Effector memory CD8-positive, alpha-beta T cell (primary cell): ENCODE results near the gene MOV10.

Source experiments
- ATAC-seq: fragments of 150-1000 bp; cut with Tn5 transposase; replicated peaks from 2 replicates; pipeline ENCODE4 v1.10.0; 2021; ENCODE audit warnings: mild to moderate bottlenecking, moderate library complexity
- DNase-seq, 3 experiments: peaks; one replicate each; pipeline ENCODE4 v3.0.0; 2021
- H3K27ac Mint-ChIP-seq, 2 donors: one replicate each; pipeline ENCODE4 v1.8.0; 2022; ENCODE audit warnings: mild to moderate bottlenecking in 2 of 2, mixed read lengths in 2 of 2, moderate library complexity in 2 of 2
- H3K27me3 Mint-ChIP-seq, 2 donors: one replicate each; pipeline ENCODE4 v1.8.0; 2022; ENCODE audit warnings: mixed read lengths in 2 of 2
- H3K36me3 Mint-ChIP-seq: one replicate; pipeline ENCODE4 v1.8.0; 2022; ENCODE audit warnings: mild to moderate bottlenecking, moderate library complexity, mixed read lengths; ENCODE audit not compliant: insufficient read depth
- H3K4me1 Mint-ChIP-seq, 2 donors: one replicate each; pipeline ENCODE4 v1.8.0; 2022; ENCODE audit warnings: low read depth in 2 of 2, mixed read lengths in 2 of 2
- H3K4me3 Mint-ChIP-seq, 2 donors: one replicate each; pipeline ENCODE4 v1.8.0; 2022; ENCODE audit warnings: mild to moderate bottlenecking in 2 of 2, mixed read lengths in 2 of 2, moderate library complexity in 2 of 2
- H3K9me3 Mint-ChIP-seq, 2 donors: one replicate each; pipeline ENCODE4 v1.8.0; 2022; ENCODE audit warnings: mixed read lengths in 2 of 2

Gene MOV10

DNA sequence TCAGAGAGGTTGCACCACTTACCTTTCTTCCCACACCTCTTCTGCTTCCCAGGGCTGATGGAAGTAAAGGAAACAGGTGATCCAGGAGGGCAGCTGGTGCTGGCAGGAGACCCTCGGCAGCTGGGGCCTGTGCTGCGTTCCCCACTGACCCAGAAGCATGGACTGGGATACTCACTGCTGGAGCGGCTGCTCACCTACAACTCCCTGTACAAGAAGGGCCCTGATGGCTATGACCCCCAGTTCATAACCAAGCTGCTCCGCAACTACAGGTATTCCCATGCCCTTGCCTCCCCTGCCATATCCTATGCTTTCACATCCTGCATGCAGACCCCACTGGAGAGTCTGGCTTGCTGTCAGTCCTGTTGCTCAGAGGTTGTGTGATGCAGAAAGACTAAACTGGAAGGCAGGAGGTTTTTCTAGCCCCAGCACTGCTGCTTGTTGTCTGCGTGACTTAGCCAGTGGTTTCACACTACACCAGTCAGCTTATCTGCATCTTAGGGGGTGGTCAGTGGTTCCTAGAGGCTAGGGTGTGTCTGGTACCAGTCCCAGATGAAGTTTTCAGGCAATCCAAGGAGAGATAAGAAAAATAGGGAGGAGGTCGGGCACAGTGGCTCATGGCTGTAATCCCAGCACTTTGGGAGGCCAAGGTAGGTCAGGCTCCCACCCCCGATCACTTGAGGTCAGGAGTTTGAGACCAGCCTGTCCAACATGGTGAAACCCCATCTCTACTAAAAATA, 22.3 kb downstream of the MOV10 start:
- Mint-ChIP-seq H3K27me3 (no peaks in the 10 kb centered on the region), H3K36me3 (peaks cover 43% of the 10 kb centered on the region), H3K4me3 (no peak overlapping the region), H3K27ac (no peak overlapping the region), H3K4me1 (peaks cover 22 to 31% of the 10 kb centered on the region in 2 donors), H3K9me3 (no peaks in the 10 kb centered on the region)
- DNase-seq, result no peak
- ATAC-seq, result no peak

DNA sequence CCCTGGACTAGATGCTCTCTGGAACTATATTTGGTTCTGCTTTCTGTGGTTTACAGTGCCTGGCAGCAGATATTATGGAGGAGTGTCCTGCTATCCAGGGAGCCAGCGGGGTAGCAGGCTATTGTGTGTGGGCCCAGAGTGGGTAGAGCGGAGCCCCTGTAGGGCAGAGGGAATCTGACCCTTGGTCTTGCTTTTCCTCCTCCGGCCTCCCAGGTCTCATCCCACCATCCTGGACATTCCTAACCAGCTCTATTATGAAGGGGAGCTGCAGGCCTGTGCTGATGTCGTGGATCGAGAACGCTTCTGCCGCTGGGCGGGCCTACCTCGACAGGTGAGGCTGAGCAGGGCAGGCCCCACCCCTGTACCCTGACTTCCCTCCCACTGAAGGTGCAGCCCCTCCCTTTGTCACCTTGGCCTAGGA, 23.3 kb downstream of the MOV10 start:
- no peaks in the 10 kb centered on the region for H3K9me3 Mint-ChIP-seq
- H3K27ac Mint-ChIP-seq, result peak overlapping the region in 1 of 2 donors; percentile 72
- H3K36me3 Mint-ChIP-seq, result peaks cover 43% of the 10 kb centered on the region
- ATAC-seq, result no peak
- H3K27me3 Mint-ChIP-seq, result no peaks in the 10 kb centered on the region
- H3K4me1 Mint-ChIP-seq, result peaks cover 32 to 41% of the 10 kb centered on the region in 2 donors
- no peak for DNase-seq
- no peak overlapping the region for H3K4me3 Mint-ChIP-seq

DNA sequence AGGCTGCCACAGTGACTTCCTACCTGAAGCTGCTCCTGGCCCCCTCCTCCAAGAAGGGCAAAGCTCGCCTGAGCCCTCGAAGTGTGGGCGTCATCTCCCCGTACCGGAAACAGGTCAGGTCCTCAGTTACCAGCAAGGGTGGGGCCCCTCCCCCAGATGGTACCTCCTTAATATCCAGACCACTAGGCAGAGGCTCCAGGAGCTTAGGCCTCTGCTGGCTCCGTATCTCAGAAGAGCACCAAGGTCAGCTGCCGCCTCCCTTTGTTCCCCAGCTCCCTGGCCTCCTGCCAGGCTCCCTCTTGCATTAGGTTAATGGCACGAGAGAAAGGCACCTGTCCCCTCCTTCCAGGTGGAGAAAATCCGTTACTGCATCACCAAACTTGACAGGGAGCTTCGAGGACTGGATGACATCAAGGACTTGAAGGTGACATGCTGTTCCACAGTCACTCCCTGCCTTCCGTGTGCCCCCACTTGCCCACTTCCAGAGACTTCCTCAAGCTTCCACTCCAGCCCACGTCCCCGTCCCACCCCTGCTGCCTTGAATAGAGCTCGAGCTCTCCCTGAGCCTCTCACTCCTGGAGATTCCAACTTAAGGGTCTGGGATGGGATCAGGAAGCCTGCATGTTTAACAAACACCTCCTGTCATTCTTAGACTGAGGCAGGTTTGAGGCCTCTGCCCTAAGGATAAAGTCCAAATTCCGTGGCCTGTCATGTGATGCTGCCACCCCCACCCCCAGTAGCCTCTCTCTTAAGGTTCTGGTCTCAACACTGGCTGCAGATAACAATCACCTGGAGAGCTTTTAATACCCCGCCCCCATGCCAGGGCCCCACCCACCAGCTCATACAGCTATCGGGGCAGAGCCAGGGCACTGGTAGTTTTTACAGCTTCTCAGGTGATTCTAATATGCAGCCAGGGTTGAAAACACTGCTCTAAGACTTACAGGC, 24.2 kb downstream of the MOV10 start:
- peaks cover 38 to 46% of the 10 kb centered on the region in 2 donors for H3K4me1 Mint-ChIP-seq
- peaks cover 36% of the 10 kb centered on the region for H3K36me3 Mint-ChIP-seq
- DNase-seq (no peak), ATAC-seq (no peak)
- H3K27ac Mint-ChIP-seq, result peak overlapping the region; percentile 65 to 75
- no peaks in the 10 kb centered on the region for H3K27me3 Mint-ChIP-seq
- H3K4me3 Mint-ChIP-seq, result no peak overlapping the region
- no peaks in the 10 kb centered on the region for H3K9me3 Mint-ChIP-seq

DNA sequence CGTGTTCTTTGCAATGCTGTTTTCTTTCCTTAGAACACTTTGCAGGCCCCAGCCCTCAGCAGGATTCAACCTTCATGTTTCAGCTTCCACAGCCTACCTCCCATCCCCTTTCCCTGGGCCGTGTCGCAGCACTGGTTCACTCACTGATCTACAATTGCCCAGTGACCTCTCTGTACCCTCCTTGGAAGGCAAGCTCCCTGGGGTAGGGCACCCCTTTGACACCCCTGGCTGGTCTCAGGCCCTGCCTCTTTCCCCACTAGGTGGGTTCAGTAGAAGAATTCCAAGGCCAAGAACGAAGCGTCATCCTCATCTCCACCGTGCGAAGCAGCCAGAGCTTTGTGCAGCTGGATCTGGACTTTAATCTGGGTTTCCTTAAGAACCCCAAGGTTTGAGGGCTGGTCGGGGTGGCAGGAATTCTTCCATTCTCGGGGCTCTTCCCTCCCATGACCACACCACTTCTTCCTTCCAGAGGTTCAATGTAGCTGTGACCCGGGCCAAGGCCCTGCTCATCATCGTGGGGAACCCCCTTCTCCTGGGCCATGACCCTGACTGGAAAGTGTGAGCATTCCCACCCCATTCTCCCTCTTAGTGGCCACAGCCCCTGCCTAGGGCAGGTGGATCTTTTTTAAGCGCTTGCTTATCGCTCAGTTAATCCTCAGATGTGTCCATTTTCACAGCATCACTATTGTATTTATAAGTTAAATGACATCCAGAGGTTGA, 25.1 kb downstream of the MOV10 start:
- DNase-seq, result no peak
- Mint-ChIP-seq H3K4me1 (peaks cover 46 to 54% of the 10 kb centered on the region in 2 donors), H3K27ac (peak overlapping the region; percentile 65 to 75), H3K4me3 (no peak overlapping the region), H3K27me3 (no peaks in the 10 kb centered on the region), H3K9me3 (no peaks in the 10 kb centered on the region), H3K36me3 (peaks cover 30% of the 10 kb centered on the region)
- no peak for ATAC-seq

DNA sequence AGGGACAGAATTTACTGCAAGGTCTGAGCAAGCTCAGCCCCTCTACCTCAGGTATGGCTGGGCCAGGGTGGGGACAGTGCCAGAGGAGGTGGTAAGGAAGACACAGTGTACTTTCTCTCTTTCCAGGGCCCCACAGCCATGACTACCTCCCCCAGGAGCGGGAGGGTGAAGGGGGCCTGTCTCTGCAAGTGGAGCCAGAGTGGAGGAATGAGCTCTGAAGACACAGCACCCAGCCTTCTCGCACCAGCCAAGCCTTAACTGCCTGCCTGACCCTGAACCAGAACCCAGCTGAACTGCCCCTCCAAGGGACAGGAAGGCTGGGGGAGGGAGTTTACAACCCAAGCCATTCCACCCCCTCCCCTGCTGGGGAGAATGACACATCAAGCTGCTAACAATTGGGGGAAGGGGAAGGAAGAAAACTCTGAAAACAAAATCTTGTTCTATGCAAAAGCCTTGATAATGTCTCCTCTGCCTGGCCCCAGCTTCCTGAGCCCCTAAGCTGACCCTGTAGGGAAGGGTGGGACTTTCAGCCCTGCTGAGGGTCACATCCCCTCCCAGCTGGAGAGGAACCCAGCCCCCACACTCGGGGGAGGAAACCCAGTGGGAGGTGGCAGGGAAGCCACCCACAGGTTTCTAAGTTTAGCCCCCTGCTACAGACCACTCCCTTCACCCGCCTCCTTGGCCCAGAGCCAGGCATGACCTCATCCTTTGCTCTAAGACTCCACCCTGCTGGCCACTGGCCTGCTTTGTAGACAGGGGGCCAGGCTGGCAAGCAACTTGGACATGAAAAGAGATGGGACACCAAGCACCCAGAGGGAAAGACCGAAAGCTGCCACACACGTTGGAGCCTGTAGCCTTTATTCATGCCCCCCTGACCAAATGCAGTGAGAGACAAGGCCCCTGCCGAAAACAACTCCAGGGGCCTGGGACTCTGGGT, 26.1 kb downstream of the MOV10 start:
- peak overlapping the region; percentile 19 to 48 for H3K4me3 Mint-ChIP-seq

DNA sequence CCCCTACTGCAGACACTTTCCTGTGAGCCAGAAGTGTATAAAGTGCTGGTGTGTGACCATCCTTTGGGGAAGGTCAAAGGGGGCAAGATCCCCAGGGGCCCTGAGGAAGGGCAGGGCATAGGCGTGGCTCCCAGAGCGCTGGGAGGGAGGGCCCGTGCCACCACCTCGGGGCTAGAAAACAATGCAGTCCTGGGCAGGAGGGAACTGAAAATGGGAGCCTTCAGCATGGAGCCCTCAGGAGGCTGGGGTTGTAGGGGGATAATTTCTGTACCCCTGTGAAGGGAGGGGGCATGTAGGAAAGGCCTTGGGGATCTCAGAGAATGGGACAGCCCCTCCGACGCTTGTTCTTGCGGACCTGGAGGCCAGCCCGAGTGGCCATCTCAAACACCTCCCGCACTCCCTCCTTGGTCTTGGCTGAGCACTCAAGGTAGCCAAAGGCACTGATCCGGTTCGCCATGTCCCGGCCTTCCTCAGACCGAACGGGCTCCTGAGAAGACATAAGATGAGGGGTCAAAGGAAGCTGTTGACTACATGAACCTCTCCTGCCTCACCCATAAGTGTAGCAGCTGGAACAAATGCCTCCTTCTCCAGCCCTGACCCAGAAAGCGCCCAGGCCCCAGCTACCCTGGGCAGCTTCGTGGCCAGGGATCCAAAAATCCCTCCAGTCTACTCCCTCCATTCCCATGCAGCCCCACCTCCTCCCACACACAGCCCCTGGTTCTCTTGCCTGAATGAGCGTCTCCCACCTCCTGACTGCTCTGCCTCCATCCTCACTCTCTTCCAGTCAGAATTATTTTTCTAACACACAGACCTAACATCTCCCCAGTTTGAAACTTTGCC, 27.0 kb downstream of the MOV10 start:
- Mint-ChIP-seq H3K36me3 (peaks cover 36% of the 10 kb centered on the region), H3K27me3 (no peaks in the 10 kb centered on the region), H3K4me1 (peaks cover 64 to 66% of the 10 kb centered on the region in 2 donors), H3K27ac (peak overlapping the region; percentile 65 to 75), H3K9me3 (no peaks in the 10 kb centered on the region), H3K4me3 (peak overlapping the region; percentile 19 to 48)
- no peak for ATAC-seq
- no peak for DNase-seq

More for the DNA sequence above, 26.1 kb downstream of the MOV10 start:
- peak overlapping the region; percentile 65 to 75 for H3K27ac Mint-ChIP-seq
- peaks cover 29% of the 10 kb centered on the region for H3K36me3 Mint-ChIP-seq
- peaks cover 56 to 63% of the 10 kb centered on the region in 2 donors for H3K4me1 Mint-ChIP-seq
- H3K27me3 Mint-ChIP-seq, result no peaks in the 10 kb centered on the region
- ATAC-seq (peak; percentile 54), DNase-seq (peak; percentile 67 to 71 (median 69))
- H3K9me3 Mint-ChIP-seq, result no peaks in the 10 kb centered on the region

DNA sequence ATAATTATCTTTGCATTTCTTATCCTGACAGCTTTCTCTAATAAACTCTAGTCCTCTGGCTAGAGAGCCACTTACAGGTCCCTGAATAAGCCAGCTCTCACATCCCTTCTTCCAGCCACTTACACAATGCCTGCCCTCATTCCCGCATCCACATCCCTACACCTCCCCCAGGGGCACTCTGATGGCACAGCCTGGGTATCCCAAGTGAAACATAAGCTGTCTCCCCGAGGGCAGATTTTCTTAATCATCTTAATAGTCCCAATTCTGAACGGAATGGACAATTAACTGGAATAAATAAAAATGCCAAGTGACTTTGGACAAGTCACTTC, 27.6 kb downstream of the MOV10 start:
- ATAC-seq (no peak), DNase-seq (no peak)
- Mint-ChIP-seq H3K9me3 (no peaks in the 10 kb centered on the region), H3K27ac (peak overlapping the region; percentile 65 to 75), H3K4me1 (peaks cover 61 to 65% of the 10 kb centered on the region in 2 donors), H3K36me3 (peaks cover 37% of the 10 kb centered on the region), H3K4me3 (peak overlapping the region; percentile 5 to 23), H3K27me3 (no peaks in the 10 kb centered on the region)

DNA sequence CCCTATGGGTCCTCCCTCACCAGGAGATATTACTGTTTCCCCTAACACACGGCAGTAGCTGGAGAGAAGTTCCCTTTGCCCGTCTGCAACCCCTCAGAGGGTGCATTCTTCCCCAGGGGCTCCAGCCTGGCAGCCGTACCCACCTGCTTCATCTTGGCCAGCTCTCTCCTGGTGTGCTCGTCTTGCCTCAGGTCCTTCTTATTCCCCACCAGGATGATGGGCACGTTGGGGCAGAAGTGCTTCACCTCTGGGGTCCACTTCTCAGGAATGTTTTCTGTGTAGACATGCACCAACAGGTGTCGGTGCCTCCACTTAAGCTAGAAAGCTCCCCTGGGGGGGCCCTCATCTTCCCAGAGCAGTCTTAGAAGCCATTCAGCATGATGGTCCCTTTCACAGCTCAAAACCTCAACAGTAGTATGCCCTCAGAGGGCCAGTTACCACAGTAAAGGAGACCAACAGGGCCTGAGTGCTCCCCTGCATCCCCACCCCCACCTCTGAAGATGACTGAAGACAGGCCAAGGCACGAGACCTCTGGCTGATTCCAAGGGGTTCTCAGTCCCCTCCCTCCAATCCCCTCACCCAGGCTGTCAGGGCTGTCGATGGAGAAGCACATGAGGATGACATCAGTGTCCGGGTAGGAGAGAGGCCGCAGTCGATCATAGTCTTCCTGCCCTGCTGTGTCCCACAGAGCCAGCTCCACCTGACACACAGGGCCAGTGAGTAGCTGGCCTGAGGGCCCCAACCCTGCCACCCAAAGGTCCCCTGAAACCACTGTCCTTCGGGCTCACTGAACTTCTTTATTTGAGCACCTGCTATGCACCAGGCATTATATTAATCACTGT, 28.2 kb downstream of the MOV10 start:
- Mint-ChIP-seq H3K4me3 (peak overlapping the region in 1 of 2 donors; percentile 23), H3K4me1 (peaks cover 65 to 66% of the 10 kb centered on the region in 2 donors), H3K9me3 (no peaks in the 10 kb centered on the region), H3K27me3 (no peaks in the 10 kb centered on the region), H3K36me3 (peaks cover 35% of the 10 kb centered on the region), H3K27ac (peak overlapping the region; percentile 65 to 86)
- no peak for ATAC-seq
- DNase-seq, result no peak

DNA sequence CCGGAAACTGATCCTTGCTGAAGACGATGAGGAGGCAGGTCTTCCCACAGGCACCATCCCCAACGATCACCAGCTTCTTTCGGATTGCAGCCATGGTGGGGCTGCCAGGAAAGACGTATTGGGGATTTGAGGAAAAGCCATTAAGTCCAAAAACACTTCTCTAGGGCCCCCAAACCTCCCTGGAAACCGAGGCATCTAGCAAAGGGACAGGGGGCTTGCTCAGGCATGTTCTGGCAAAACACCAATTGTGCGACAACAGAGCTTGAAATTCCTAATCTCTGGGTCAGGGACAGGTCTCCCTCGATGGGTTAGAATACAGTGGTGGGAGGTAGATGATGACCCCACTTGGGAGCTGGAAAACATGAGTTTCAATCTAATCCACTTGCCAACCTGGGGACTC, 29.2 kb downstream of the MOV10 start:
- DNase-seq (no peak), ATAC-seq (no peak)
- Mint-ChIP-seq H3K9me3 (no peaks in the 10 kb centered on the region), H3K27me3 (no peaks in the 10 kb centered on the region), H3K4me1 (peaks cover 65 to 70% of the 10 kb centered on the region in 2 donors), H3K27ac (peak overlapping the region; percentile 86 to 93), H3K4me3 (peak overlapping the region; percentile 81 to 83), H3K36me3 (peaks cover 29% of the 10 kb centered on the region)

DNA sequence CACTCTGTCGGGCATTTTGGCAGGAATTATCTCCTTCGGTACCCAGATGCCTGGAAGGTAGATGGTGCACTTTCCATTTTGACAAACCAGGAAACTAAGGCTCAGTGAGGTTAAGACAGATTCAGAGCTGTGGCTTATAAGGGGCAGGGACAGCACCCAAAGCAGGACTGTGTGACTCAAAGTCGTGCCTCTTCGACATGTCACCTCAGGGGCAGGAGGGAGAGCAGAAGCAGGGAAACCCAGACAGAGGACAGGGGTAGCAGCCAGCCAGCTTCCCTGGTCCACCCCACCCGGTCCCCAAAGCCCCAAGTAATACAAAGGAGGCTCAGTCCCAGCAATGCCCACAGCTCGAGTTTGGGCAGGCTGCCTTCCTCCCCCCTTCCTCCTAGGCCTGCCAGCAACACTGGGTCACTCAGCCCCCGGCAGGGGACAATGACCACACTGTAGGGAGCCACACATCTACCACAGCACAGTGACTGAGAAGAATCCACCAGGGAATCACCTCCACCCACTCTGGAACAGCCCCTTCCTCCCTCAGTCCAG, 30.0 kb downstream of the MOV10 start:
- DNase-seq (no peak), ATAC-seq (peak; percentile 13)
- Mint-ChIP-seq H3K9me3 (no peaks in the 10 kb centered on the region), H3K36me3 (peaks cover 23% of the 10 kb centered on the region), H3K27ac (peak overlapping the region; percentile 86 to 93), H3K4me1 (peaks cover 61 to 68% of the 10 kb centered on the region in 2 donors), H3K27me3 (no peaks in the 10 kb centered on the region), H3K4me3 (peak overlapping the region; percentile 81 to 83)
